ENCODE data around the gene ABCB9.
"Not testable (repeated sequence)": the region's sequence is repeated elsewhere in the genome, so short reads cannot be mapped to it uniquely, and the experiment has no call there.

ABCB9 gene

GRCh38 chr12:122903693-122904034 lies 62.6 kb downstream of the ABCB9 start:
- no peak for TF ChIP-seq POLR2A (IDR thresholded peaks at IDR 0.05; ENCODE audit: low read depth, low read length)
- no peak for FAIRE-seq
- DNase-seq (ENCODE audit: insufficient read length, low spot score), result no peak

GRCh38 chr12:122902854-122903692 lies 63.2 kb downstream of the ABCB9 start:
- no peak for DNase-seq (ENCODE audit: insufficient read length, low spot score)
- TF ChIP-seq POLR2A (IDR thresholded peaks at IDR 0.05; ENCODE audit: low read depth, low read length), result no peak
- FAIRE-seq, result no peak

- DNase-seq (ENCODE audit: insufficient read length, low spot score) (no peak), FAIRE-seq (no peak)
- no peak for TF ChIP-seq POLR2A (IDR thresholded peaks at IDR 0.05; ENCODE audit: low read depth, low read length)
Observed at GRCh38 chr12:122899887-122900286, 66.4 kb downstream of the ABCB9 start.

GRCh38 chr12:122896662-122897061 lies 69.6 kb downstream of the ABCB9 start:
- TF ChIP-seq POLR2A (IDR thresholded peaks at IDR 0.05; ENCODE audit: low read depth, low read length), result no peak
- FAIRE-seq (no peak), DNase-seq (ENCODE audit: insufficient read length, low spot score) (no peak)

- TF ChIP-seq POLR2A (IDR thresholded peaks at IDR 0.05; ENCODE audit: low read depth, low read length), result peak; percentile 94
- FAIRE-seq, result no peak
- peak; percentile 76 for DNase-seq (ENCODE audit: insufficient read length, low spot score)
Observed at GRCh38 chr12:122895704-122896636, 70.3 kb downstream of the ABCB9 start, which contains the start of gene VPS37B. TSS of gene VPS37B (minus strand) at chr12:122896124. CDS start at chr12:122896062, 62 bp downstream.

- FAIRE-seq, result no peak
- no peak for TF ChIP-seq POLR2A (IDR thresholded peaks at IDR 0.05; ENCODE audit: low read depth, low read length)
Observed at GRCh38 chr12:122895320-122895703, 71.0 kb downstream of the ABCB9 start.

GRCh38 chr12:122894193-122895121 lies 71.8 kb downstream of the ABCB9 start:
- no peak for FAIRE-seq
- no peak for TF ChIP-seq POLR2A (IDR thresholded peaks at IDR 0.05; ENCODE audit: low read depth, low read length)
- no peak for DNase-seq (ENCODE audit: insufficient read length, low spot score)

More at GRCh38 chr12:122895320-122895703, 71.0 kb downstream of the ABCB9 start:
- DNase-seq (ENCODE audit: insufficient read length, low spot score), result no peak

GRCh38 chr12:122893208-122894153 lies 72.8 kb downstream of the ABCB9 start:
- FAIRE-seq (no peak), DNase-seq (ENCODE audit: insufficient read length, low spot score) (no peak)
- no peak for TF ChIP-seq POLR2A (IDR thresholded peaks at IDR 0.05; ENCODE audit: low read depth, low read length)

- FAIRE-seq, result not testable (repeated sequence)
Observed at GRCh38 chr12:122892724-122893123, 73.5 kb downstream of the ABCB9 start.

GRCh38 chr12:122891661-122892525 lies 74.4 kb downstream of the ABCB9 start:
- DNase-seq (ENCODE audit: insufficient read length, low spot score) (peak; percentile 58), FAIRE-seq (peak; percentile 36)
- TF ChIP-seq POLR2A (IDR thresholded peaks at IDR 0.05; ENCODE audit: low read depth, low read length), result no peak

More at GRCh38 chr12:122892724-122893123, 73.5 kb downstream of the ABCB9 start:
- DNase-seq (ENCODE audit: insufficient read length, low spot score), result not testable (repeated sequence)

- no peak for DNase-seq (ENCODE audit: insufficient read length, low spot score)
- no peak for FAIRE-seq
- no peak for TF ChIP-seq POLR2A (IDR thresholded peaks at IDR 0.05; ENCODE audit: low read depth, low read length)
Observed at GRCh38 chr12:122889761-122890520, 76.3 kb downstream of the ABCB9 start.

Measured in H54 (cell line).